OCI-LY1 (cell line): ENCODE measurements around the gene CD6.
"Not testable (repeated sequence)": the region's sequence is repeated elsewhere in the genome, so short reads cannot be mapped to it uniquely, and the experiment has no call there.

Experiments
- H2AFZ ChIP-seq: fragments of 200-600 bp; sonication (generic), shearing (Covaris generic); 2 replicates; pipeline ENCODE4 v1.6.0; 2014; ENCODE audit warnings: antibody characterized with exemption, mild to moderate bottlenecking, low read length
- H3F3A ChIP-seq: fragments of 200-600 bp; sonication (generic), shearing (Covaris generic); 2 replicates; pipeline ENCODE4 v1.6.0; 2014; ENCODE audit warnings: mild to moderate bottlenecking, antibody characterized with exemption, low read length, moderate library complexity; ENCODE audit not compliant: insufficient read depth
- H3K27ac ChIP-seq: fragments of 200-600 bp; sonication (generic); 2 replicates; pipeline ENCODE4 v1.5.1; 2014; ENCODE audit warnings: low read length, mixed run types, mild to moderate bottlenecking, low read depth; ENCODE audit not compliant: poor library complexity, severe bottlenecking
- H3K27me3 ChIP-seq: fragments of 200-600 bp; sonication (generic); 2 replicates; pipeline ENCODE4 v1.6.0; 2014; ENCODE audit warnings: antibody characterized with exemption, mild to moderate bottlenecking, low read length, moderate library complexity; ENCODE audit not compliant: insufficient read depth
- H3K36me3 ChIP-seq: fragments of 200-600 bp; sonication (generic); 2 replicates; pipeline ENCODE4 v1.6.1; 2014; ENCODE audit warnings: mild to moderate bottlenecking, antibody characterized with exemption, low read length, moderate library complexity, mixed read lengths; ENCODE audit not compliant: insufficient read depth
- H3K4me1 ChIP-seq: fragments of 200-600 bp; sonication (generic); 2 replicates; pipeline ENCODE4 v1.5.1; 2014; ENCODE audit warnings: mild to moderate bottlenecking, low read length, moderate library complexity; ENCODE audit not compliant: insufficient read depth, severe bottlenecking
- H3K4me2 ChIP-seq: fragments of 200-600 bp; sonication (generic), shearing (Covaris generic); 2 replicates; pipeline ENCODE4 v1.6.1; 2014; ENCODE audit warnings: low read length
- H3K4me3 ChIP-seq: fragments of 200-600 bp; sonication (generic); 2 replicates; pipeline ENCODE4 v1.5.1; 2014; ENCODE audit warnings: low read length, low read depth, mild to moderate bottlenecking, mixed read lengths; ENCODE audit not compliant: poor library complexity, severe bottlenecking
- H3K79me2 ChIP-seq: fragments of 200-600 bp; shearing (Covaris generic); 2 replicates; pipeline ENCODE4 v1.6.1; 2016; ENCODE audit warnings: mixed run types, low read length, mixed read lengths; ENCODE audit not compliant: insufficient read depth
- H3K9ac ChIP-seq: fragments of 200-600 bp; sonication (generic), shearing (Covaris generic); 2 replicates; pipeline ENCODE4 v1.6.1; 2014; ENCODE audit warnings: mild to moderate bottlenecking, low read length, mixed read lengths
- H3K9me2 ChIP-seq: fragments of 200-600 bp; sonication (generic), shearing (Covaris generic); 2 replicates; pipeline ENCODE4 v1.6.1; 2014; ENCODE audit warnings: low read depth, mild to moderate bottlenecking, low read length, mixed read lengths
- H3K9me3 ChIP-seq: fragments of 200-600 bp; shearing (Covaris generic); 2 replicates; pipeline ENCODE4 v1.6.1; 2014; ENCODE audit warnings: low read length, mixed read lengths
- H4K20me1 ChIP-seq: fragments of 200-600 bp; sonication (generic), shearing (Covaris generic); 2 replicates; pipeline ENCODE4 v1.6.0; 2016; ENCODE audit warnings: mild to moderate bottlenecking, low read length; ENCODE audit not compliant: insufficient read depth
- EZH2 ChIP-seq: fragments of 200-600 bp; sonication (generic), shearing (Covaris generic); IDR thresholded peaks from 2 replicates; pipeline ENCODE4 v1.8.0; 2017; ENCODE audit warnings: borderline replicate concordance, mixed run types, mild to moderate bottlenecking, antibody characterized with exemption, low read length, moderate library complexity, mixed read lengths
- TF ChIP-seq, protein P1 (sequence below): fragments of 200-600 bp; sonication (generic), shearing (Covaris generic); IDR thresholded peaks from 2 replicates; pipeline ENCODE4 v1.5.1; 2017; ENCODE audit warnings: mild to moderate bottlenecking, antibody characterized with exemption, low read length, moderate library complexity, mixed read lengths

Gene CD6

GRCh38 chr11:60973699-60974098 lies 2.2 kb downstream of the CD6 start:
- H3K4me2 ChIP-seq = no peak overlapping the region
- H4K20me1 ChIP-seq = no peaks in the 10 kb centered on the region
- no peak overlapping the region for H3K4me3 ChIP-seq
- H3F3A ChIP-seq = no peaks in the 10 kb centered on the region
- H3K36me3 ChIP-seq = no peaks in the 10 kb centered on the region; the same call in 1 of the 2 replicates
- no peak for TF ChIP-seq EZH2
- TF ChIP-seq, protein P1, sequence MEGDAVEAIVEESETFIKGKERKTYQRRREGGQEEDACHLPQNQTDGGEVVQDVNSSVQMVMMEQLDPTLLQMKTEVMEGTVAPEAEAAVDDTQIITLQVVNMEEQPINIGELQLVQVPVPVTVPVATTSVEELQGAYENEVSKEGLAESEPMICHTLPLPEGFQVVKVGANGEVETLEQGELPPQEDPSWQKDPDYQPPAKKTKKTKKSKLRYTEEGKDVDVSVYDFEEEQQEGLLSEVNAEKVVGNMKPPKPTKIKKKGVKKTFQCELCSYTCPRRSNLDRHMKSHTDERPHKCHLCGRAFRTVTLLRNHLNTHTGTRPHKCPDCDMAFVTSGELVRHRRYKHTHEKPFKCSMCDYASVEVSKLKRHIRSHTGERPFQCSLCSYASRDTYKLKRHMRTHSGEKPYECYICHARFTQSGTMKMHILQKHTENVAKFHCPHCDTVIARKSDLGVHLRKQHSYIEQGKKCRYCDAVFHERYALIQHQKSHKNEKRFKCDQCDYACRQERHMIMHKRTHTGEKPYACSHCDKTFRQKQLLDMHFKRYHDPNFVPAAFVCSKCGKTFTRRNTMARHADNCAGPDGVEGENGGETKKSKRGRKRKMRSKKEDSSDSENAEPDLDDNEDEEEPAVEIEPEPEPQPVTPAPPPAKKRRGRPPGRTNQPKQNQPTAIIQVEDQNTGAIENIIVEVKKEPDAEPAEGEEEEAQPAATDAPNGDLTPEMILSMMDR = no peak
- H3K4me1 ChIP-seq = peaks cover 8% of the 10 kb centered on the region
- no peak overlapping the region for H3K27ac ChIP-seq
- 0 out of 2 replicates have a peak, but pooled peaks cover 4% of the 10 kb centered on the region for H3K27me3 ChIP-seq
- H3K9ac ChIP-seq = no peak overlapping the region
- no peaks in the 10 kb centered on the region for H3K79me2 ChIP-seq
- H2AFZ ChIP-seq = no peak overlapping the region
- H3K9me3 ChIP-seq = no peaks in the 10 kb centered on the region
- H3K9me2 ChIP-seq = no peaks in the 10 kb centered on the region

DNA sequence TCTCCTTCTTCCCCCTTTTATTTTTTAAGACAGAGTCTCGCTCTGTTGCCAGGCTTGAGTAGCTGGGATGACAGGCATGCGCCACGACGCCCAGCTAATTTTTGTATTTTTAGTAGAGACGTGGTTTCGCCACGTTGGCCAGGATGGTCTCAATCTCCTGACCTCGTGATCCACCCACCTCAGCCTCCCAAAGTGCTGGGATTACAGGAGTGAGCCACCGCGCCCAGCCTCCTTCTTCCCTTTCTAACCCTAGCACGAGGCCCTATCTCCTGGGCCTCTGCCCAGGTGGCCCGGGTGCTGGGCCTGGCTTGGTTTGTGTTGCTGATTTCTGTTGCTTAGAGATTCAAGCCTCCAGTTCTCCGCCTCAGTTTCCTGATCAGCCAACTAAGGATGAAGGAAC lies 2.8 kb downstream of the CD6 start:
- H3K4me3 ChIP-seq, H3K79me2 ChIP-seq, H4K20me1 ChIP-seq, H3K9me3 ChIP-seq, H3K9me2 ChIP-seq, H3K4me2 ChIP-seq, H3F3A ChIP-seq, H3K27me3 ChIP-seq, H3K9ac ChIP-seq, H3K36me3 ChIP-seq, H2AFZ ChIP-seq, H3K4me1 ChIP-seq, H3K27ac ChIP-seq: not testable (repeated sequence)

- no peaks in the 10 kb centered on the region for H3K9me3 ChIP-seq
- H3F3A ChIP-seq = no peaks in the 10 kb centered on the region
- no peak for TF ChIP-seq EZH2
- TF ChIP-seq, protein P1 = no peak
- no peaks in the 10 kb centered on the region for H4K20me1 ChIP-seq
- H3K79me2 ChIP-seq = no peaks in the 10 kb centered on the region
- no peaks in the 10 kb centered on the region for H3K9me2 ChIP-seq
- H3K36me3 ChIP-seq = no peaks in the 10 kb centered on the region
- H3K9ac ChIP-seq = no peak overlapping the region
- H3K27me3 ChIP-seq = 0 out of 2 replicates have a peak, but pooled peaks cover 4% of the 10 kb centered on the region
- no peak overlapping the region for H3K4me2 ChIP-seq
- peaks cover 8% of the 10 kb centered on the region for H3K4me1 ChIP-seq
- no peak overlapping the region for H3K27ac ChIP-seq
- H2AFZ ChIP-seq = no peak overlapping the region
- no peak overlapping the region for H3K4me3 ChIP-seq
Observed at GRCh38 chr11:60974726-60975125, 3.2 kb downstream of the CD6 start.

- Histone ChIP-seq H3K36me3 (no peaks in the 10 kb centered on the region), H4K20me1 (no peaks in the 10 kb centered on the region), H2AFZ (no peak overlapping the region), H3K27ac (no peak overlapping the region), H3K79me2 (no peaks in the 10 kb centered on the region), H3K9me2 (no peaks in the 10 kb centered on the region), H3K9me3 (no peaks in the 10 kb centered on the region), H3K9ac (no peak overlapping the region), H3K4me3 (no peak overlapping the region), H3K4me1 (peaks cover 4% of the 10 kb centered on the region), H3K4me2 (no peak overlapping the region), H3F3A (no peaks in the 10 kb centered on the region), H3K27me3 (0 out of 2 replicates have a peak, but pooled peaks cover 2% of the 10 kb centered on the region)
- TF ChIP-seq, protein P1 = no peak
- TF ChIP-seq EZH2 = no peak
Observed at GRCh38 chr11:60977224-60977623, 5.7 kb downstream of the CD6 start.
